ENCODE measurements around the gene EHD1. TPM values are rescaled to one million over a fixed set of nuclear protein-coding genes. Genes with fewer than 3 reads are reported as not detected.
A peak's percentile ranks its signal among the peaks of the same experiment; 100 is the strongest.

EHD1 gene
- polyA plus RNA-seq, 1 donor = 133 TPM

GRCh38 chr11:64909653-64910343 is 31.4 kb upstream of the EHD1 start:
- no peak for DNase-seq

- no peak for DNase-seq
Measured at GRCh38 chr11:64908766-64909165, 30.3 kb upstream of the EHD1 start.

GRCh38 chr11:64906314-64906635 is 27.9 kb upstream of the EHD1 start:
- no peak for DNase-seq

DNA sequence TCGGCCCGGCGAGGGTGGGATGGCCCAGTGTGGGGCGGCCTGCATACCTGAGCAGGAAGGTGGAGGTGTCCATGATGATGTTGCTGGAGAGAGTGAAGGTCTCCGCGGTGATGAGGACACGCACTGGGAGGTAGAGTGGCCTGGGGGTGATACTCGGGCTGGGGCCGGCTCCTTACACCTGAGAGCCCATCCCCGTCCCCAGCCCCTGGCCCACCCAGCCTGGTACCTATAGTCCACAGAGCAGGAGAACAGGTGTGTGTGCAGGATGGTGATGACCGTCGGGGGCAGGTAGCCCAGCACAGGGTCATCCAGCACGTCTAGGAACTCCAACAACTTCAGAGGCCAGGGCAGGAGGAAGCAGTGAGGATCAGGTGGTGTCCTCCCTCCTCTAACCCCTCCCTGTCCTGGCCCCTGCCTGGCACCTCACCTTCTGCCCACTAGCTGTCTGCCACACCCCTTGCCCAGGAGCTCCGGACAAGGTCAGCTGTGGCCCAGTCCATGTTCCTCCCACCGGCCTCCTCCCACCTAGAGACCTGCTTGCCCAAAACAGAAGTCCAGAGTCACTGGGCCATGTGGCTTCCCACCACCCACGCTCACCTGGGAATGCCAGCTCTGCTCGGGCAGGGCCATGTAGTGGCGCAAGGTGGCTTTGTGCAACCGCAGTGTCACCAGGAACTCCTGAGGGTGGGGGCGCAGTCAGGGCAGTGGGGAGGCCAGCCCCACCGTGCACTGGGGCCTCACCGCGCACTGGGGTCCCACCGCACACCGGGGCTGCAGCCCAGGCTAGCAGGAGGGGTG is 27.3 kb upstream of the EHD1 start:
- DNase-seq = no peak

- DNase-seq = no peak
Measured at GRCh38 chr11:64903291-64903833, 24.9 kb upstream of the EHD1 start.

- no peak for DNase-seq
Measured at GRCh38 chr11:64902102-64902900, 23.9 kb upstream of the EHD1 start.

DNA sequence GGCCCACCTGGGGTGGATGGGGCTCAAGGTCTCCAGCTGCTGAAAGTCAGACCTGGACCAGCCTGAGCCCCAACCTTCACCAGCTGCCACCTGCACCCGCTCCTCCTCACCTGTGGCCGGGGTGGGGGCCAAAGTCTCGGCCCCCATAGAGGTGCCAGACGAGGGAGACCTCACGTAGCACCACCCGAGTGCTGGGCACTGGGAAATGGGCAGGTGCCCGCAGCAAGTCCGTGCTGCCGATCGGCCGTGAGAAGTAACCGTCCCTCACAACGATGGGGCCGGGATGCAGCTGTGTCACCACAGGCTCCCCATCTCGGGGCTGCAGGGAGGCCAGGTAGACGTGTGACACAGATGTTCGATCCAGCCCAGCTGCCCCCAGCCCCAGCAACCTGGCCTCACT is 22.4 kb upstream of the EHD1 start:
- DNase-seq = no peak

GRCh38 chr11:64900263-64900678 is 21.9 kb upstream of the EHD1 start:
- DNase-seq = no peak

DNA sequence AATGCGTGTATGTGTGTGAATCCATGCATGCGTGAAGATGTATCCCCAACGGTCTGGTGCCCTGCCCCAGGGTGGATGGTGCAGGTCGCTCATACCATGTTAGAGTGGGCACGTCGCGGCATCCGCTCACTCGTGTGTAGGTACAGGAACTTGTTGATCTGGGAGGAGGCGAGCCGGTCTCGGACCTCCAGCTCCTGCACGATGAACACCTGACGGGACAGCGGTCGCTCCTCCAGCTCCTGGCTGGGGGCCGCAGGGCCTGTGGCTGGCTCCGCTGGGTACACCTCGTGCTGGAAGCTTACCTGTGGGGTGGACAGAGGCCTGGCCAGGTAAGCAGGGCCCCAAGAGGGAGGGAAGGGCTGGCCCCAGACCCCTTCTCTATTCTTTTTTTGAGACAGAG is 20.1 kb upstream of the EHD1 start:
- DNase-seq = no peak

DNA sequence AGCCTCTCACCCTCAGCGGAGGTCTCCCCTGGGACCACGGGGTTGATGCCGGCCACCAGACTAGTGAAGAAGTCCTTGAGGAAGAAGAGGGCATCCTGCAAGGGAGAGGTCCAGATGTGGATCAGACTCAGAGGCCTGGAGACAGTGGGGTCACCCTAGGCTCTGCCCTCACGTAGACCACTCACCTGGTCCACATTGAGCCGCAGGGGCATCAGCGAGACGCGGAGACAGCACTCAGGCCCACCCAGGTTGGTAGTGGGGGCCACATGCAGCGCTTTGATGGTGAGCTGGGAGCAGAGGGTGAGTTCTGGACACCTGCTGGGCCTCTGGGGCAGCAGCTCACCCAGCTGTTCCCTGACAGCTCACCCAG is 19.6 kb upstream of the EHD1 start:
- DNase-seq = no peak

DNA sequence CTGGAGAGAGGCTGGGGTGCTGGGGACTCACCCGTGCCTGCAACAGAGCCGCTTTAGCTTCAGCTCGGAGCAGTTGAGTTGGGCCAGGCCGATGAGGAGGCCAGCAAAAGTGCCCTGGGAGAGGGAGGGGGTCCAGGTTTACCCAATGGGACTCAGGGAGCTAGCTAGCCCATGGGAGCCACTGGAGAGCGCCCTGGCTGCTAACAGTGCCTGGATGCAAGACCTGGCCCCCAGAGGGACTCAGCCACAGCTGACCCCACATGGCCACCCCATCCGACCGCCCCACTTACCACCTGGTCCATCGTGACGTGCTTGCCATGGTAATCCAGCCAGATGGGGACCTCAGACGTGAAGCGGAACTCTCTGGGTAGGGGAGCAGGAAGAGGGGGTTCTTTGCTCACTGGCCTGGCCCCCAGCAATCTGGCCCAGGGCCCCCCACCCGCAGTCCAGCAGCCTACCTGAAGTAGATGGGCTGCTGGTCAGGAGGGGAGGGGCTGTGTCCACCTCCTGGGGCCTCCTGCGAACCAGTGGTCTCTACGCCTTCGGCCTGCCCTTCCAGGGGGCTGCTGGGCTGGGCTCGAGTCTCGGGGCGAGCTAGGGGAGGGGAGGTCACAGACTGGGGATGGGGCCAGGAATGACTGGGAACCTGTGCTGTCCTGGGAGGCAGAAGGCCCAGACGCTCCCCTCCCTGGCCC is 19.1 kb upstream of the EHD1 start:
- DNase-seq = no peak

DNA sequence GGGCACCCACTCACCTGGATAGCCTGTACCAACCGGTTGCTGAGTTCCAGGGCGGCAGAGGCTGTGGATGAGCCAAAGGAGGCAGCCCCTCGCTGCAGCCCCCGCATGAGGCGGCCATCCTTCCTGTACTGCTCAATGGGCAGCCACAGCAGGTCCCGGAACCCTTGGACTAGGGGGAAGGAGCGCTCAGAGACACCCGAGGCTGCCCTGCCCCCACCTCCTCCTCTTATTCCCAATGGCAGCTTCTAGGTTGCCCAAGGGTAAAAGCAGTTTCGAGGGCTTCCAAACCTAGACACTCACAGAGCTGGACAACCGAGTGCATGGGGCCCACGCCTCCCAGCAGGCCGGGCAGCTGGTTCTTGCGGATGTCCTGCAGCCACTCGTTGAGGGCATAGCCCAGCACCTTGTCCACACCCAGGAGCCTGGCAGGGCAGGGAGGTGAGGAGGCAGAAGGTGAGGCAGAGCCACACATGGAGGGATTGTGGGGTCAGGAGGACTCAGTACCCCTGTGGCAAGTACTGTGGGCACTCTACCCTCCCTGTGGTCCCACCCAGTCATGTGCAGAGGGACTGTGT is 18.1 kb upstream of the EHD1 start:
- no peak for DNase-seq

DNA sequence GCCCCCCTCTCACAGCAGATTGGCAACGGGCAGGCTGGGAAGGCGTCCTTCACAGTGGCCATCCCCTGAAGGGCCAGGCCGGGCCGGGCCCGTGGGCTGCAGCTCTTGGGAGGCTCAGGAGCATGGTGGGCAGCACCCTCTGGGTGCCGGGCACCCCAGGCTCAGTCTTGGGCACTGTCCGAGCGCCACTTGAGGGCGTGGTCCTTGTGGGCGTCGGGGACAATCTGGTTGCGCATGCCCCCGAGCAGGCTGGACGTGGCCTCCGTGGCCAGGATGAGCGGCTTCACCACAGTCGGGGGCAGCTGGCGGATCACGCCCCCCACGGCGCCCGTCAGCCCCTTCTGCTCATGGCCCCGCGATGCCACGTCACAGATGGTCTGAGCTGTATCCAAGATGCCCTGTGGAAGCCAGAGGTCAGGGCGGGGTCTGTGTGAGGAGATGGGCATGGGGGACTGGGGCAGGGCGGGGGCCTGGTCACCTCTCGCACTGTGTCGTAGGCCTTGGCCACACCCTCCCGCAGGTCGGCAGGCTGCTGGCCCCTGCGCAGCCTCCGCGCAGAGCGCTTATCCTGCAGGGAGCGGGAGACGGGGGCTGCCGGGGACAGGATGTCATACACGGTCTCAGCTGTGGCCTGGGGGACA is 16.5 kb upstream of the EHD1 start:
- DNase-seq = no peak

DNA sequence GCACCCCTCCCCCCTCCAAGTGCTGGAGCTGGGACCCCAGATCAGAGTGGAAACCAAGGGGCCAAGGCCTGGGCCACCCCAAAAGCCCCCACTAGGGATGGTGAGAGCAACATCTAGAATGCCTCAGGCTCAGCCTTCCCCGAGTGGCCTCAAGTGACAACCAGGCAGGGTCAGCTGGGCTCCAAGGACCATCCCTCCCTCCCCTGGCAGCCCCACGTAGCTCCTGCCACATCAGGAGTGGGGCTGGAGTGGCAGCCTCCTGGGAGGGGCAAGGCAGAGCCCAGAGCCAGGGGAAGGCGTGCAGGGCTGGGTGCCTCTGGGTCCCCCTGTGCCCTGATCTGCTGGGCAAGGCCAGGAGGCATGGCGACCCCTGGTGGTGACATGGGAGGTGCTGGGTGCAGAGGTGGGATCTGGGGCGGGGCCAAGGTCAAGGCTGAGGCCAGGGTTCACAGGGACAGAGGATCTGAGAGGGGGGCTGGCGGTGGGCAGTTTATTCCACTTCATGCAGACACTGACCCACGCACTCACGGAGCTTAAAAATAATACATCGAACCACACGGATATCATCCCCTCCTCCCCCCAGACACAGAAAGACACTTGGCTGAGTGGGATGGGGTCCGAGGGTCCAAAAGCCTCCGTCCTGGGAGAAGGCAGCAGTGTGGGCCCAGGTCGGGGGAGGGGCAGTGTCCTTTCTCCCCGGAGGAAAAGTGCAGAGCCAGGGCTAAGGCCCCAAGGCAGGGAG is 15.8 kb upstream of the EHD1 start:
- DNase-seq = peak; percentile 76

DNA sequence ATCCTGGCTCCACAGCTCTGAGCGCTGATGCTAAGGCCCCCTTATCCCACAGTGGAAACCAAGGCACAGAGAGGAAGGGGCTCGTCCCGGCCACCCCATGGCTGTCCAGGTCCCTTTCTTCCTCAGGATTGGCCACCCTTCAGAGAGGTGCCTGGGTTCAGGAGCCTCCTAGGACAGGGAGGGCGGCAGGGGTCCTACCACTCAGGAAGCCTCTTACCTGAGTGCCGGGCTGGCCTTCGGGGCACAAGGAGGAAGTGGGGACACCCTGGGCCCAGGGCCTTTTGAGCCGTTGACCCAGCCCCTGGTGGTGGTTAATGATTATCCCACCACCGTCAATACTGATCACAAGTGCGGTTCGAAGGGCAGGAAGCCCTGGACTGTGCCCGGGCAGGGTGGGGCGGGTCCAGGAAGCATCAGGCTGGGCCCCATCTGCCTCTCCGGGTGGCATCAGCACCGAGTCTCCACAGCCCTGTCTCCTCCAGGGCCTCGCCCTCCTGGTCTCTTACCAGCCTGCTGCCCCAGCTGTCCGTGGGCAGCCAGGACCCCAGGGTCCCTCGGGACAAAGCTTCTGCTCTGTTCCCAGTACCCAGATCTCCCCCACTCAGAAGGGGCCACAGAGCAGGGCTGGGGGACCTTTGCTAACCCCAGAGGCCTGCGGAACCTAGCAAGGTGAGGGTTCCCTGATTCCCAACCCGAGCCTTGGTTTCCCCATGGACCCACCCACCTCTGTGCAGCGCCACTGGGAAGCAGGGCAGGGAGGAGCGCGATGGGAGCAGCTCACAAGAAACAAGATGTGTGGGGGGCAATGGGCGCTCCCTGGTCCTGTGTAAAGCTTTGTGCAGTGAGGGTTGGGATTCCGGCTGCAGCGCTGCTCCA is 15.0 kb upstream of the EHD1 start:
- no peak for DNase-seq

DNA sequence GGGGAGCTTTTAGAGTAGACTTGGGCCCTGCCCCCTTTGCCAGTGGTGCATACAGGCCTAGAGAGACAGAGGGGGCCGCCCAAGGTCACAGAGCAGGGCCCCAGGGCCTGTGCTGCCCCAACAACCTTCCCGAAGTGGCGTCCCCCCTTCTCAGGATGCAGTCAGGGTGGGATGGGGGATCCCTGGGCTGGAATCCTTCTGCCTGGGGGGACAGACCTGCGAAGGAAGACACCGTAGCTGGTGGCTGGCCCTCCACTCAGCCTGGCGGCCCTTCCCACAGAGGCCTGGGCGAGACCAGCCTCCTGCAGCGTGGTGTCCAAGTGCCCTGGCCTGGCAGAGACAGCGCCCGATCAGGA is 14.4 kb upstream of the EHD1 start:
- no peak for DNase-seq

- DNase-seq = no peak
Measured at GRCh38 chr11:64892411-64892831, 14.0 kb upstream of the EHD1 start.

DNA sequence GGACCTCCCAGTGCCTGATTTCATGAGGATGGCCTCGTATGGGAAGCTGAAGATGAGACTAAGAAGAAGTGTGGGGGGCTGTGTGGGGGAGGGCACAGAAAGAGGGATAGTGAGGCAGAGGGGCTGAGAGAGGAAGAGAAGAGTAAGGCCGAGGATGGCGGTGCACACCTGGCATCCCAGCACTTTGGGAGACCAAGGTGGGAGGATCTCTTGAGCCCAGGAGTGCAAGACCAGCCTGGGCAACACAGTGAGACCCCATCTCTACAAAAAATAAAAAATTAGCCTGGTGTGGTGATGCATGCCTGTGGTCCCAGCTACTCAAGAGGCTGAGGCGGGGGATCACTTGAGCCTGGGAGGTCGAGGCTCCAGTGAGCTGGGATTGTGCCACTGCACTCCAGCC is 13.5 kb upstream of the EHD1 start:
- DNase-seq = no peak

GRCh38 chr11:64891215-64891848 is 12.9 kb upstream of the EHD1 start:
- no peak for DNase-seq

GRCh38 chr11:64890522-64890939 is 12.1 kb upstream of the EHD1 start:
- DNase-seq = no peak

Data from hindlimb muscle (tissue), 1 donor.